HFF-Myc (cell line): ENCODE results near the gene KTN1.

Experiments
- DNase-seq: peaks from one replicate; pipeline ENCODE4 v3.0.0-alpha.2; 2011; ENCODE audit warnings: low read depth; ENCODE audit errors: extremely low read depth
- H3K4me3 ChIP-seq: replicated peaks from 2 replicates; pipeline ENCODE4 v1.5.1; 2011; ENCODE audit warnings: low read depth, mild to moderate bottlenecking, control low read depth, low read length
- TF ChIP-seq, protein P1 (sequence below): IDR thresholded peaks from 2 replicates; pipeline ENCODE4 v1.5.1; 2012; ENCODE audit warnings: mild to moderate bottlenecking, low read depth, low read length, control low read depth; ENCODE audit errors: missing control alignments

KTN1 gene

DNA sequence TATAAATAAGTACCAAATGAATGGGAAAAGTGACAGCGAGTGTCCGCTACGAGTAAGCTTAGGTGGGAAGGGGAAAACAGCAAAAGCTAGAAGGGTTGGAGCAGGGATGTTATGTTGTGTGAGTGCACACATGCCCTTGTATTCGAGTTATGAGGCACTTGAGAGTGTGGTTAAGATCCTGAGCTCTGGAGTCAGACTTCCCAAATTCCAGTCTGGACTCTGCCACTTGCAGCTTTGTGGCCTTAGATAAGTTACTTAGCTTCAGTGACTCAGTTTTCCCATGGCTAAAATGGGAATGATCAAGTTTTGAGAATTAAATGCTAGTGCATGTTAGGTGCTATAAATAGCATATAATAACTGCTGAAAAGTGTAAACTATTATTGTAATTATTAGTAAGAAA lies 44.9 kb downstream of the KTN1 start:
- no peak for DNase-seq
- no peak overlapping the region for H3K4me3 ChIP-seq
- TF ChIP-seq, protein P1, sequence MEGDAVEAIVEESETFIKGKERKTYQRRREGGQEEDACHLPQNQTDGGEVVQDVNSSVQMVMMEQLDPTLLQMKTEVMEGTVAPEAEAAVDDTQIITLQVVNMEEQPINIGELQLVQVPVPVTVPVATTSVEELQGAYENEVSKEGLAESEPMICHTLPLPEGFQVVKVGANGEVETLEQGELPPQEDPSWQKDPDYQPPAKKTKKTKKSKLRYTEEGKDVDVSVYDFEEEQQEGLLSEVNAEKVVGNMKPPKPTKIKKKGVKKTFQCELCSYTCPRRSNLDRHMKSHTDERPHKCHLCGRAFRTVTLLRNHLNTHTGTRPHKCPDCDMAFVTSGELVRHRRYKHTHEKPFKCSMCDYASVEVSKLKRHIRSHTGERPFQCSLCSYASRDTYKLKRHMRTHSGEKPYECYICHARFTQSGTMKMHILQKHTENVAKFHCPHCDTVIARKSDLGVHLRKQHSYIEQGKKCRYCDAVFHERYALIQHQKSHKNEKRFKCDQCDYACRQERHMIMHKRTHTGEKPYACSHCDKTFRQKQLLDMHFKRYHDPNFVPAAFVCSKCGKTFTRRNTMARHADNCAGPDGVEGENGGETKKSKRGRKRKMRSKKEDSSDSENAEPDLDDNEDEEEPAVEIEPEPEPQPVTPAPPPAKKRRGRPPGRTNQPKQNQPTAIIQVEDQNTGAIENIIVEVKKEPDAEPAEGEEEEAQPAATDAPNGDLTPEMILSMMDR = no peak

DNA sequence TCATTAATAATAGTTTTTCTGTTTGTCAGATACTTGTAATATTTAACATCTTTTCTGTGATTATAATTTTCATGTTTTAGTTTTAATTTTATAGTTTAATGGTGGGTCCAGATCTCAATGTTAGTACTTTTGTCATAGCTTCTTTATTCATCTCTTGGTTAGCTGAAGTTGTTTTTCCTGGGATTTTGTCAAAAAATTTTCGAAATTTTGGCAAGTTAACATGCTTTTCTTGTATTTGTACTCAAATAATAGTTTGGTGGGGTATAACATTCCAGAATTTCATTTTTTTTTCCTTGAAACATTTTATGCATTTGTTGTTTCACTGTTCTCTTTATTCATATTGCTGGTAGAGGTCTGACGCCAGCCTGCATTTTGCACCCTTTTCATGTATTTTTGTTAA lies 45.5 kb downstream of the KTN1 start:
- TF ChIP-seq, protein P1 = no peak
- H3K4me3 ChIP-seq = no peak overlapping the region
- DNase-seq = no peak

DNA sequence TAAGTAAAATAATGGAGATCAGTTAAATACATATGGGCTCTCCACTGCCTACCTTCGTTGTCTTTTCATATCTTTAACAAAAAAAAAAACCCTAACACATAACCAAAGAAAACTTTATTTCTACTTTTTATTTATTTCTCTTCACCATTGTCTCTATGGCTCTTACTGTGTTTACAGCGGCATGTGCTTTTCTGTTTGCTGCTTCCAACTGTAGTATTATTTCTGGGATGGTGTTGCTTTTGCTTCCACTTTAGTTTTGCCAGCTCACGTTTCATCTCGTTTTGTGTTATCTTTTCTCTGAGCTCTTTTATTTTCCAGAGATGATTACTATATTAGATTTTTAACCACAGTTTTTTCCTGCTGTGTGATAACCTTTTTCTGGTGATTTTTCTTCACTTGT lies 46.1 kb downstream of the KTN1 start:
- H3K4me3 ChIP-seq = no peak overlapping the region

DNA sequence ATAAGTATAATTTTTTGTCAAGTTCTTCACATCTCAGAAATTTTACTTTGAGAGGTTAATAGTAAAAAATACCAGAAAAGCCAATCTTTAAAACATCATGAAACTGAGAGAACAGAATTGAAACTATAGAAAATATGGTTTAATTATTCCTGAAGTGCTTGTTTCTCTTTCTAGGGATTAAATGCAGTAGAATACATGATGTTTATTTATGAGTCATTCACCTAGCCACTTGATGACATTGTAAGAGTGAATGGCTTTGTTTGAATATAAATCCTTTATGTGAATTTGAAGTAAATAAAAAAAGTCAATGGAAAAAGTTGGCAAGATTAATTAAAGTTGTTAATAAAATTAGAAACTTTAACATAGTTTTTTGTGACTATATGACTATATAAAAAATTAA lies 48.4 kb downstream of the KTN1 start:
- H3K4me3 ChIP-seq = no peak overlapping the region
- DNase-seq = no peak
- TF ChIP-seq, protein P1 = no peak

More for the DNA sequence above, 46.1 kb downstream of the KTN1 start:
- TF ChIP-seq, protein P1 = no peak
- no peak for DNase-seq

- no peak for DNase-seq
- TF ChIP-seq, protein P1 = no peak
- no peak overlapping the region for H3K4me3 ChIP-seq
Measured at GRCh38 chr14:55638665-55639064, 58.7 kb downstream of the KTN1 start.

GRCh38 chr14:55641290-55641689 lies 61.3 kb downstream of the KTN1 start:
- TF ChIP-seq, protein P1 = no peak
- DNase-seq = no peak
- H3K4me3 ChIP-seq = no peak overlapping the region

DNA sequence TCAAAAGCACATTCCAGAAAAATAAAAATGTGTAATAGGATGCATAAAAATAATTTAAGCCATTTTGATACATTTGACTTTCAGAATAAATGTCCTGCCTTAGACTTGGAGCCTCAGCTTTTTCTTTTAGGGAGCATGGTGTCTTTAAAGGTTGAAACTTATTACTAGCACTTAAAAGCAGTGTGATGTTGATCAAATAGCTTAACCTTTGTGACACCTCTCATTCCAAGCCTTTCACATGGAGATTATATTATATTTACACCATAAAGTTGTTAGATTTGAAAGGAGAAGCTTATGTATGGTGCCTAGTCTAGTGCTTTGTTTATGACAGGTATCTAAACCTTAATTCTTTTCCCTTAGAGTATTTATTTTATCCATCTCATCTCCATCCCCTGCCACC lies 61.9 kb downstream of the KTN1 start:
- H3K4me3 ChIP-seq = no peak overlapping the region
- TF ChIP-seq, protein P1 = no peak
- no peak for DNase-seq
